C4-2B (cell line): ENCODE data around the gene CNPY4.

Experiments used
- ZFX ChIP-seq: fragments of 450-650 bp; IDR thresholded peaks from 2 replicates; pipeline ENCODE4 v1.6.1; 2017
- TF ChIP-seq, protein P1 (sequence below): fragments of 450-650 bp; conservative IDR thresholded peaks from 2 replicates; pipeline ENCODE4 v1.5.1; 2017; ENCODE audit warnings: mild to moderate bottlenecking

DNA sequence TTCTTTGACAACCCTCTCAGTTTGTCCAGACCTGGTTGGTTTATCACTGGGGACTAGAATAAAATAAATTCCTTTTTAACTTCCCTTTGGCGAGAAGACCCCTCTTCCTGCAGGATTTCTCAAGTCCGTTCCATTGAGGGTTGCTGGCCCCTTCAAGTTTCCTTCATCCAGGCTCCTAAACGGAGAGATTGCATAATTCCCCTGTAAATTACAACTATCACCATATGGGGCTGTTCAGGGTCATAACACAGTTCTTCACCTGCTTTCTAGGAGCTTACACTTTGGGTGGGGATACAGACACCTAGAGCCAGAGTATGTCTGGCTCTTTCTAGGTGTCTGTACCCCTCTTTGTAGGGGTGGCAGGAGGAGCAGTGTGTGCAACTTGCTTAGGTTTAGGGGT, 33.9 kb upstream of the CNPY4 start:
- TF ChIP-seq, protein P1, sequence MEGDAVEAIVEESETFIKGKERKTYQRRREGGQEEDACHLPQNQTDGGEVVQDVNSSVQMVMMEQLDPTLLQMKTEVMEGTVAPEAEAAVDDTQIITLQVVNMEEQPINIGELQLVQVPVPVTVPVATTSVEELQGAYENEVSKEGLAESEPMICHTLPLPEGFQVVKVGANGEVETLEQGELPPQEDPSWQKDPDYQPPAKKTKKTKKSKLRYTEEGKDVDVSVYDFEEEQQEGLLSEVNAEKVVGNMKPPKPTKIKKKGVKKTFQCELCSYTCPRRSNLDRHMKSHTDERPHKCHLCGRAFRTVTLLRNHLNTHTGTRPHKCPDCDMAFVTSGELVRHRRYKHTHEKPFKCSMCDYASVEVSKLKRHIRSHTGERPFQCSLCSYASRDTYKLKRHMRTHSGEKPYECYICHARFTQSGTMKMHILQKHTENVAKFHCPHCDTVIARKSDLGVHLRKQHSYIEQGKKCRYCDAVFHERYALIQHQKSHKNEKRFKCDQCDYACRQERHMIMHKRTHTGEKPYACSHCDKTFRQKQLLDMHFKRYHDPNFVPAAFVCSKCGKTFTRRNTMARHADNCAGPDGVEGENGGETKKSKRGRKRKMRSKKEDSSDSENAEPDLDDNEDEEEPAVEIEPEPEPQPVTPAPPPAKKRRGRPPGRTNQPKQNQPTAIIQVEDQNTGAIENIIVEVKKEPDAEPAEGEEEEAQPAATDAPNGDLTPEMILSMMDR, result no peak
- TF ChIP-seq ZFX, result no peak
